IMR-90 (cell line): Measurements from ENCODE around the gene CRLF1. TPM values are rescaled to one million over a fixed set of nuclear protein-coding genes. Genes with fewer than 3 reads are reported as not detected.

ENCODE experiments used
- ATAC-seq: fragments of 200-7000 bp; cut with Tn5 transposase; 2 replicates; pipeline ENCODE4 v1.9.1; 2020; ENCODE audit warnings: low read depth, mild to moderate bottlenecking, moderate library complexity
- BruUV-seq: library from RNA; stranded (reverse); fragments of 400-500 nt; replicated peaks from 2 replicates; lab custom pipeline; 2021; lab: Mats Ljungman, UMichigan
- CTCF ChIA-PET: fragments of 300-600 bp; formaldehyde crosslinking; extraction: SDS; loops from one replicate; lab custom pipeline; 2021; ENCODE audit warnings: antibody characterized with exemption; lab: Yijun Ruan, JAX
- POLR2A ChIA-PET: fragments of 300-600 bp; sonication (Branson Sonifier 250); formaldehyde crosslinking; loops from one replicate; lab custom pipeline; 2022; ENCODE audit warnings: antibody characterized with exemption; ENCODE audit not compliant: unreplicated experiment; lab: Charles Lee
- DNase-seq: peaks from one replicate; pipeline ENCODE4 v3.0.0; 2013
- H2AFZ ChIP-seq: replicated peaks from 2 replicates; pipeline ENCODE3; 2013; ENCODE audit warnings: low read length, mild to moderate bottlenecking; ENCODE audit not compliant: poor library complexity
- H2AK5ac ChIP-seq: 2 replicates; pipeline ENCODE4 v1.6.1; 2013; ENCODE audit warnings: low read depth, low read length, inconsistent platforms
- H2AK9ac ChIP-seq: replicated peaks from 2 replicates; pipeline ENCODE3; 2013; ENCODE audit warnings: mild to moderate bottlenecking, low read depth, low read length, moderate library complexity; ENCODE audit not compliant: poor library complexity
- H2BK120ac ChIP-seq: 2 replicates; pipeline ENCODE4 v1.6.1; 2013; ENCODE audit warnings: low read depth, low read length, inconsistent platforms
- H2BK15ac ChIP-seq: 3 replicates; pipeline ENCODE4 v1.6.1; 2013; ENCODE audit warnings: low read depth, low read length, inconsistent platforms
- H2BK20ac ChIP-seq: 2 replicates; pipeline ENCODE4 v1.6.1; 2013; ENCODE audit warnings: low read depth, mild to moderate bottlenecking, inconsistent platforms, low read length, moderate library complexity
- H2BK5ac ChIP-seq: 2 replicates; pipeline ENCODE4 v1.6.1; 2013; ENCODE audit warnings: mild to moderate bottlenecking, low read depth, low read length, inconsistent platforms; ENCODE audit not compliant: poor library complexity, severe bottlenecking
- H3K14ac ChIP-seq: replicated peaks from 2 replicates; pipeline ENCODE4 v1.6.1; 2013; ENCODE audit warnings: low read depth, low read length, inconsistent platforms
- H3K18ac ChIP-seq: 2 replicates; pipeline ENCODE4 v1.6.1; 2013; ENCODE audit warnings: low read depth, low read length, control low read depth
- H3K23ac ChIP-seq: 2 replicates; pipeline ENCODE4 v1.6.1; 2013; ENCODE audit warnings: low read depth, low read length, inconsistent platforms
- H3K27ac ChIP-seq: 2 replicates; pipeline ENCODE4 v1.5.1; 2013; ENCODE audit warnings: mild to moderate bottlenecking, control low read depth, low read length; ENCODE audit not compliant: insufficient read depth
- H3K27me3 ChIP-seq: 2 replicates; pipeline ENCODE4 v1.6.1; 2013; ENCODE audit warnings: low read length; ENCODE audit not compliant: control insufficient read depth, insufficient read depth
- H3K36me3 ChIP-seq: 2 replicates; pipeline ENCODE4 v1.6.1; 2013; ENCODE audit warnings: low read length, mixed read lengths; ENCODE audit not compliant: control insufficient read depth, insufficient read depth
- H3K4ac ChIP-seq: 2 replicates; pipeline ENCODE4 v1.6.1; 2013; ENCODE audit warnings: low read depth, low read length, inconsistent platforms
- H3K4me1 ChIP-seq: 2 replicates; pipeline ENCODE4 v1.6.1; 2013; ENCODE audit warnings: low read length, mixed read lengths; ENCODE audit not compliant: control insufficient read depth, insufficient read depth
- H3K4me2 ChIP-seq: 2 replicates; pipeline ENCODE4 v1.6.1; 2013; ENCODE audit warnings: low read depth, mild to moderate bottlenecking, control low read depth, low read length, moderate library complexity
- H3K4me3 ChIP-seq: 2 replicates; pipeline ENCODE4 v1.5.1; 2013; ENCODE audit warnings: low read depth, mild to moderate bottlenecking, control low read depth, low read length, moderate library complexity; ENCODE audit not compliant: insufficient read depth
- H3K56ac ChIP-seq: 2 replicates; pipeline ENCODE4 v1.6.1; 2013; ENCODE audit warnings: low read length, inconsistent platforms; ENCODE audit not compliant: insufficient read depth; ENCODE audit errors: extremely low read depth
- H3K79me1 ChIP-seq, 2 experiments: 2 replicates each; pipeline ENCODE4 v1.6.1; 2013; ENCODE audit warnings: low read length in 2 of 2, inconsistent platforms in 1 of 2, low read depth in 1 of 2
- H3K9ac ChIP-seq: 2 replicates; pipeline ENCODE4 v1.6.1; 2013; ENCODE audit warnings: low read depth, low read length, control low read depth
- H3K9me1 ChIP-seq: 2 replicates; pipeline ENCODE4 v1.6.1; 2013; ENCODE audit warnings: low read length, inconsistent platforms; ENCODE audit not compliant: insufficient read depth
- H3K9me3 ChIP-seq: 2 replicates; pipeline ENCODE4 v1.6.1; 2013; ENCODE audit warnings: low read length; ENCODE audit not compliant: control insufficient read depth, insufficient read depth
- H4K20me1 ChIP-seq: 2 replicates; pipeline ENCODE4 v1.6.1; 2013; ENCODE audit warnings: low read length, inconsistent platforms; ENCODE audit not compliant: insufficient read depth
- H4K5ac ChIP-seq: 2 replicates; pipeline ENCODE4 v1.6.1; 2013; ENCODE audit warnings: mild to moderate bottlenecking, low read depth, low read length, control low read depth
- H4K8ac ChIP-seq, 2 experiments: 2 replicates each; pipeline ENCODE4 v1.6.1; 2013; ENCODE audit warnings: low read depth in 2 of 2, low read length in 2 of 2, control low read depth in 1 of 2, inconsistent platforms in 1 of 2
- H4K91ac ChIP-seq: 2 replicates; pipeline ENCODE4 v1.6.1; 2013; ENCODE audit warnings: low read depth, low read length, inconsistent platforms; ENCODE audit not compliant: insufficient read depth
- CHD1 ChIP-seq: IDR thresholded peaks from 2 replicates; pipeline ENCODE4 v1.6.1; 2012; ENCODE audit warnings: low read depth, low read length, improper control_type of control experiment
- FOS ChIP-seq: fragments of 150-350 bp; IDR thresholded peaks from 2 replicates; pipeline ENCODE4 v1.6.1; 2016; ENCODE audit warnings: low read depth, low read length
- MAZ ChIP-seq: IDR thresholded peaks from 2 replicates; pipeline ENCODE4 v1.6.1; 2012; ENCODE audit warnings: low read depth, mild to moderate bottlenecking, low read length, improper control_type of control experiment, moderate library complexity, borderline replicate concordance
- MXI1 ChIP-seq: IDR thresholded peaks from 2 replicates; pipeline ENCODE4 v1.6.1; 2012; ENCODE audit warnings: low read depth, mild to moderate bottlenecking, low read length, moderate library complexity, borderline replicate concordance
- NFE2L2 ChIP-seq: fragments of 150-350 bp; IDR thresholded peaks from 2 replicates; pipeline ENCODE4 v1.6.1; 2016; ENCODE audit warnings: low read depth, mild to moderate bottlenecking, low read length
- POLR2A ChIP-seq: IDR thresholded peaks from 2 replicates; pipeline ENCODE4 v1.6.1; 2012; ENCODE audit warnings: mild to moderate bottlenecking, low read depth, low read length
- RAD21 ChIP-seq: IDR thresholded peaks from 2 replicates; pipeline ENCODE4 v1.6.1; 2012; ENCODE audit warnings: low read length, improper control_type of control experiment
- WGBS, 2 experiments: methylation state at CpG; one replicate each; pipeline versions ENCODE4 v1.1.5 to v1.1.7; 2013; ENCODE audit warnings: missing lambda C conversion rate in 2 of 2; ENCODE audit not compliant: insufficient read length in 1 of 2; ENCODE audit errors: extremely low coverage in 2 of 2; 5-methylcytosine and 5-hydroxymethylcytosine counted together
- dilution Hi-C: fragments of 300-500 bp; cut with HindIII; formaldehyde crosslinking; loops from one replicate; pipeline ENCODE4 v1.14.3; 2018; ENCODE audit warnings: low sequenced_read_pairs; ENCODE audit not compliant: unreplicated experiment
- in situ Hi-C: fragments of 300-500 bp; cut with MboI; formaldehyde crosslinking; loops from 3 replicates; pipeline ENCODE4 v1.14.3; 2019; ENCODE audit warnings: low sequenced_read_pairs, inconsistent platforms, mixed read lengths
- intact Hi-C: fragments of 100-400 bp; cut with micrococcal nuclease; formaldehyde crosslinking; loops from 2 replicates; pipeline ENCODE4 v1.10.0; 2022
- polyA plus RNA-seq, 3 experiments: library from polyadenylated mRNA; depleted of rRNA; stranded (reverse); fragments of >200 nt; gene quantifications; 2 replicates each; pipeline ENCODE4 v1.2.3, GENCODE V29; 2012; ENCODE audit warnings: low replicate concordance in 1 of 3
- total RNA-seq: library from RNA; depleted of rRNA; stranded (reverse); fragments of >200 nt; gene quantifications from 2 replicates; pipeline ENCODE4 v1.2.3, GENCODE V29; 2012

CRLF1 gene
- total and polyA plus RNA-seq, 2 of the 4 experiments (the other 2 are of a cell fraction) = 0.18 to 3.1 TPM

GRCh38 chr19:18616023-18616422 is 9.4 kb upstream of the CRLF1 start:
- Histone ChIP-seq H3K27ac (no peak overlapping the region), H2BK120ac (no peak overlapping the region), H3K4me2 (no peak overlapping the region), H3K9ac (no peak overlapping the region), H2AFZ (no peak overlapping the region), H2AK5ac (no peak overlapping the region), H3K4ac (no peak overlapping the region), H3K27me3 (peaks cover 31% of the 10 kb centered on the region), H2BK20ac (no peak overlapping the region), H3K14ac (no peak overlapping the region), H3K18ac (no peak overlapping the region), H3K4me1 (peaks cover 7% of the 10 kb centered on the region; the same call in 1 of the 2 replicates), H3K56ac (no peak overlapping the region), H3K79me1 (no peaks in the 10 kb centered on the region), H2AK9ac (no peak overlapping the region), H4K5ac (no peak overlapping the region), H3K9me1 (no peaks in the 10 kb centered on the region), H3K36me3 (no peaks in the 10 kb centered on the region), H4K8ac (no peak overlapping the region), H3K4me3 (no peak overlapping the region), H3K9me3 (peaks cover 4% of the 10 kb centered on the region; the same call in 1 of the 2 replicates), H2BK15ac (no peak overlapping the region), H4K20me1 (no peaks in the 10 kb centered on the region; the same call in 1 of the 2 replicates), H3K23ac (no peak overlapping the region), H4K91ac (no peak overlapping the region), H2BK5ac (no peak overlapping the region)
- 55% methylated on average over 2 of the region's 3 CpGs; no CpG with 5 or more reads in 1 of the 2 experiments for WGBS, 2 experiments
- ATAC-seq = no peak
- ChIA-PET POLR2A (no interaction called here), CTCF (no interaction called here)
- no peak for DNase-seq
- dilution Hi-C loops = no loop called here
- in situ Hi-C loops = no loop called here
- intact Hi-C loops = no loop called here
- no peak for TF ChIP-seq MAZ
- TF ChIP-seq NFE2L2 = no peak
- no peak for TF ChIP-seq CHD1
- TF ChIP-seq FOS = no peak
- TF ChIP-seq MXI1 = no peak
- TF ChIP-seq POLR2A = no peak
- TF ChIP-seq RAD21 = no peak
- no TSS peak for BruUV-seq
